WTC11 (cell line): ENCODE measurements around the gene PCDH9. TPM values are rescaled to one million over a fixed set of nuclear protein-coding genes. Genes with fewer than 3 reads are reported as not detected.

Experiments
- ATAC-seq: fragments of 200-7000 bp; cut with Tn5 transposase; 2 replicates; pipeline ENCODE4 v1.10.0; 2021; ENCODE audit warnings: mild to moderate bottlenecking, moderate library complexity
- CTCF ChIA-PET: fragments of 300-600 bp; sonication (Branson Sonifier 250); formaldehyde crosslinking; loops from one replicate; lab custom pipeline; 2021; ENCODE audit warnings: antibody characterized with exemption; lab: Charles Lee
- POLR2A ChIA-PET: fragments of 350-600 bp; sonication (Branson Sonifier 250); formaldehyde crosslinking; loops from one replicate; lab custom pipeline; 2021; ENCODE audit warnings: antibody characterized with exemption; lab: Charles Lee
- DNase-seq: peaks from one replicate; pipeline ENCODE4 v3.0.0; 2021; ENCODE audit warnings: low spot score
- H3K27ac Mint-ChIP-seq: 2 replicates; pipeline ENCODE4 v1.8.0; 2021; ENCODE audit warnings: mixed read lengths
- H3K27me3 Mint-ChIP-seq: 2 replicates; pipeline ENCODE4 v1.8.0; 2021; ENCODE audit warnings: low read depth, mild to moderate bottlenecking, moderate library complexity, mixed read lengths
- H3K36me3 Mint-ChIP-seq: 2 replicates; pipeline ENCODE4 v1.8.0; 2021; ENCODE audit warnings: mixed read lengths
- H3K4me1 Mint-ChIP-seq: 2 replicates; pipeline ENCODE4 v1.8.0; 2022; ENCODE audit warnings: mixed read lengths
- H3K4me3 Mint-ChIP-seq: 2 replicates; pipeline ENCODE4 v1.8.0; 2021; ENCODE audit warnings: mild to moderate bottlenecking, moderate library complexity, mixed read lengths
- H3K9me3 Mint-ChIP-seq: 2 replicates; pipeline ENCODE4 v1.8.0; 2021; ENCODE audit warnings: mixed read lengths
- CBFB ChIP-seq: sonication (generic); formaldehyde crosslinking; IDR thresholded peaks from 2 replicates; pipeline ENCODE4 v1.8.1; 2022; ENCODE audit warnings: mild to moderate bottlenecking, low read depth, missing genetic modification reagents
- EMX1 ChIP-seq: fragments of 250-450 bp; sonication (Bioruptor Pico); IDR thresholded peaks from 2 replicates; pipeline ENCODE4 v1.8.0; 2021; ENCODE audit warnings: mild to moderate bottlenecking
- KAT7 ChIP-seq: sonication (generic); formaldehyde crosslinking; IDR thresholded peaks from 2 replicates; pipeline ENCODE4 v1.8.1; 2023; ENCODE audit warnings: missing genetic modification reagents, mild to moderate bottlenecking, borderline replicate concordance
- MYBL2 ChIP-seq: sonication (generic); formaldehyde crosslinking; IDR thresholded peaks from 2 replicates; pipeline ENCODE4 v1.8.1; 2023; ENCODE audit warnings: mild to moderate bottlenecking, moderate library complexity, missing genetic modification reagents
- RELA ChIP-seq: sonication (generic); formaldehyde crosslinking; IDR thresholded peaks from 2 replicates; pipeline ENCODE4 v1.8.1; 2022; ENCODE audit warnings: missing genetic modification reagents, mild to moderate bottlenecking, borderline replicate concordance
- SMAD3 ChIP-seq: sonication (generic); formaldehyde crosslinking; IDR thresholded peaks from 2 replicates; pipeline ENCODE4 v1.8.0; 2022; ENCODE audit warnings: missing genetic modification reagents, mild to moderate bottlenecking, borderline replicate concordance
- total RNA-seq: library from RNA; stranded (reverse); gene quantifications from 3 replicates; pipeline ENCODE4 v1.2.3, GENCODE V29; 2021
- TF ChIP-seq, protein P1 (sequence below): sonication (generic); formaldehyde crosslinking; IDR thresholded peaks from 2 replicates; pipeline ENCODE4 v1.8.0; 2023; ENCODE audit warnings: missing genetic modification reagents, mild to moderate bottlenecking, borderline replicate concordance
- TF ChIP-seq, protein P2 (sequence below): sonication (generic); formaldehyde crosslinking; conservative IDR thresholded peaks from 2 replicates; pipeline ENCODE4 v1.8.1; 2022; ENCODE audit warnings: mild to moderate bottlenecking, missing genetic modification reagents
- TF ChIP-seq, protein P3 (sequence below): fragments of 250-450 bp; sonication (Bioruptor Pico); conservative IDR thresholded peaks from 2 replicates; pipeline ENCODE4 v1.9.0; 2021; ENCODE audit warnings: mild to moderate bottlenecking
- TF ChIP-seq, protein P4 (sequence below): fragments of 250-450 bp; sonication (Bioruptor Pico); IDR thresholded peaks from 2 replicates; pipeline ENCODE4 v1.9.0; 2021; ENCODE audit warnings: mild to moderate bottlenecking
- TF ChIP-seq, protein P5 (sequence below): sonication (generic); formaldehyde crosslinking; IDR thresholded peaks from 2 replicates; pipeline ENCODE4 v1.8.1; 2023; ENCODE audit warnings: mild to moderate bottlenecking, missing genetic modification reagents
- TF ChIP-seq, protein P6 (sequence below): sonication (generic); formaldehyde crosslinking; IDR thresholded peaks from 2 replicates; pipeline ENCODE4 v1.8.1; 2023; ENCODE audit warnings: mild to moderate bottlenecking, missing genetic modification reagents

Gene PCDH9
- total RNA-seq, 1 experiment from 2014 or later, result 0.48 TPM

DNA sequence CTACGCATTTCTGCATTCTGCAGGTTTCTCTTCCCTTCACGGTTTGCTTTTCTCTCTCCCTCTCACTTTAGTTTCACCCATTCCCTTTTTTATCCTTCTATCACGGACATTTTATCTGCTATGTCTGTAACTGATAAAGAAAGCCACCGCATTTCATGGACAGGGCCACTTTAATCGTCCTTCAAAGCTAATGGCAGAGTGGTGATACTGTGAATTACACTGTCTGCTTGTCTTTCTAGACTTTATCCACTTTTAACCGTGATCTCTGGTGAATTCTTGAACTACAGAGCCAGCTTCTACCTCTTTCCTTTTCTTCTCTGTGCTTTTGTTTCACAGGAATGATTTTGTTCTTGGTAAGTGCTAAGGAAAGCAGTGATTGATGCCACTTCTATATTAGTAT lies 760.4 kb downstream of the PCDH9 start (continued):
- TF ChIP-seq, protein P1, sequence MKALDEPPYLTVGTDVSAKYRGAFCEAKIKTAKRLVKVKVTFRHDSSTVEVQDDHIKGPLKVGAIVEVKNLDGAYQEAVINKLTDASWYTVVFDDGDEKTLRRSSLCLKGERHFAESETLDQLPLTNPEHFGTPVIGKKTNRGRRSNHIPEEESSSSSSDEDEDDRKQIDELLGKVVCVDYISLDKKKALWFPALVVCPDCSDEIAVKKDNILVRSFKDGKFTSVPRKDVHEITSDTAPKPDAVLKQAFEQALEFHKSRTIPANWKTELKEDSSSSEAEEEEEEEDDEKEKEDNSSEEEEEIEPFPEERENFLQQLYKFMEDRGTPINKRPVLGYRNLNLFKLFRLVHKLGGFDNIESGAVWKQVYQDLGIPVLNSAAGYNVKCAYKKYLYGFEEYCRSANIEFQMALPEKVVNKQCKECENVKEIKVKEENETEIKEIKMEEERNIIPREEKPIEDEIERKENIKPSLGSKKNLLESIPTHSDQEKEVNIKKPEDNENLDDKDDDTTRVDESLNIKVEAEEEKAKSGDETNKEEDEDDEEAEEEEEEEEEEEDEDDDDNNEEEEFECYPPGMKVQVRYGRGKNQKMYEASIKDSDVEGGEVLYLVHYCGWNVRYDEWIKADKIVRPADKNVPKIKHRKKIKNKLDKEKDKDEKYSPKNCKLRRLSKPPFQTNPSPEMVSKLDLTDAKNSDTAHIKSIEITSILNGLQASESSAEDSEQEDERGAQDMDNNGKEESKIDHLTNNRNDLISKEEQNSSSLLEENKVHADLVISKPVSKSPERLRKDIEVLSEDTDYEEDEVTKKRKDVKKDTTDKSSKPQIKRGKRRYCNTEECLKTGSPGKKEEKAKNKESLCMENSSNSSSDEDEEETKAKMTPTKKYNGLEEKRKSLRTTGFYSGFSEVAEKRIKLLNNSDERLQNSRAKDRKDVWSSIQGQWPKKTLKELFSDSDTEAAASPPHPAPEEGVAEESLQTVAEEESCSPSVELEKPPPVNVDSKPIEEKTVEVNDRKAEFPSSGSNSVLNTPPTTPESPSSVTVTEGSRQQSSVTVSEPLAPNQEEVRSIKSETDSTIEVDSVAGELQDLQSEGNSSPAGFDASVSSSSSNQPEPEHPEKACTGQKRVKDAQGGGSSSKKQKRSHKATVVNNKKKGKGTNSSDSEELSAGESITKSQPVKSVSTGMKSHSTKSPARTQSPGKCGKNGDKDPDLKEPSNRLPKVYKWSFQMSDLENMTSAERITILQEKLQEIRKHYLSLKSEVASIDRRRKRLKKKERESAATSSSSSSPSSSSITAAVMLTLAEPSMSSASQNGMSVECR, result no peak
- no peak for TF ChIP-seq SMAD3 (CRISPR knock-in tag)

DNA sequence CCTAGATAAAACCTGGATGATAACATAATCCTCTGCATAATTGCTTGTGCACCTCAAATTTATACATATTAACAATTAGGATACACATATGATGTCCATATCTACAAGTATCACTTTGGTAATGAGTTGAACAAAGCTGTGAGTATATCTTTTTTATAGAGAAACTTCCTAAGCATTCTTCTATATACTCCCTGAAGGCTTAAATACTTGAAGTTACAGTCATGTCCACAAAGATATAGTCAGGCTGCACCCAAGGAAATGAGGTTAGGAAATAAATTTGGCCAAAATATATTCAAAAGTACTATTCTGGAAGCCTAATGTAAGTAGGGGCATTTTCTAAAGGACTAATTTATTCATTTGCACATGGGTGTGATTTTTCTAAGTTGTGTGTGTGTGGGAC lies 761.5 kb downstream of the PCDH9 start:
- CTCF ChIA-PET, result no interaction called here
- H3K4me3 Mint-ChIP-seq, result no peak overlapping the region
- H3K27me3 Mint-ChIP-seq, result no peaks in the 10 kb centered on the region
- H3K27ac Mint-ChIP-seq, result no peak overlapping the region
- no peaks in the 10 kb centered on the region for H3K9me3 Mint-ChIP-seq
- POLR2A ChIA-PET, result no interaction called here
- TF ChIP-seq CBFB (CRISPR knock-in tag) (no peak), RELA (CRISPR knock-in tag) (no peak), EMX1 (CRISPR knock-in tag) (no peak), MYBL2 (CRISPR knock-in tag) (no peak), SMAD3 (CRISPR knock-in tag) (no peak)
- TF ChIP-seq, protein P2, sequence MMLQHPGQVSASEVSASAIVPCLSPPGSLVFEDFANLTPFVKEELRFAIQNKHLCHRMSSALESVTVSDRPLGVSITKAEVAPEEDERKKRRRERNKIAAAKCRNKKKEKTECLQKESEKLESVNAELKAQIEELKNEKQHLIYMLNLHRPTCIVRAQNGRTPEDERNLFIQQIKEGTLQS (CRISPR knock-in tag), result no peak
- TF ChIP-seq, protein P3, sequence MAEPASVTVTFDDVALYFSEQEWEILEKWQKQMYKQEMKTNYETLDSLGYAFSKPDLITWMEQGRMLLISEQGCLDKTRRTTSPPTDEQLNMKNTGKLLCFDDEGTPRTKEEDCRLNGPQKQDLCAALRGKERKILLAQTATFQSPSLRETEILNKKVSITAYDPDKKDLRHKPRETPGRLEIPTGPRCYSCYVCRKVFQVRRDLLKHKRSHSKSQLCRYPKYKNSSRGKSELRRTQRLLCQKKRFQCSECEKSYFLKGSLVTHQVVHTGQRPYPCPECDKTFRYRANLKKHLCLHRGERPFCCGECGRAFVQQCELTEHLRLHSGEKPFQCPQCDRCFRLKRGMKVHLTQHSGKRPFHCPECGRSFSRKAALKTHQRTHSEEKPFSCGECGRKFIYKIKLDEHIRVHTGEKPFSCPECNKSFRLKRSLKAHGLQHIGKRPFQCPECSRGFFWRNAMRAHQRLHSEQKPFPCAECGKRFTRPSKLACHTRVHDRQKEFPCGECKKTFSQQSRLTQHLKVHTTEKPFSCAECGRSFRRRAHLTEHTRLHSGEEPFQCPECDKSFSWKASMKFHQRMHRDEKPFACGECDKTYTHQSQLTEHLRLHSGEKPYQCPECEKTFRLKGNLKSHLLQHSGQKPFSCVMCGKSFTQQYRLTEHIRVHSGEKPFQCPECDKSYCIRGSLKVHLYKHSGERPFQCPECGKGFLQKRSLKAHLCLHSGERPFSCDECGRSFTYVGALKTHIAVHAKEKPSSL (CRISPR knock-in tag), result no peak
- TF ChIP-seq, protein P4, sequence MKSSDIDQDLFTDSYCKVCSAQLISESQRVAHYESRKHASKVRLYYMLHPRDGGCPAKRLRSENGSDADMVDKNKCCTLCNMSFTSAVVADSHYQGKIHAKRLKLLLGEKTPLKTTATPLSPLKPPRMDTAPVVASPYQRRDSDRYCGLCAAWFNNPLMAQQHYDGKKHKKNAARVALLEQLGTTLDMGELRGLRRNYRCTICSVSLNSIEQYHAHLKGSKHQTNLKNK, result no peak
- TF ChIP-seq, protein P5, sequence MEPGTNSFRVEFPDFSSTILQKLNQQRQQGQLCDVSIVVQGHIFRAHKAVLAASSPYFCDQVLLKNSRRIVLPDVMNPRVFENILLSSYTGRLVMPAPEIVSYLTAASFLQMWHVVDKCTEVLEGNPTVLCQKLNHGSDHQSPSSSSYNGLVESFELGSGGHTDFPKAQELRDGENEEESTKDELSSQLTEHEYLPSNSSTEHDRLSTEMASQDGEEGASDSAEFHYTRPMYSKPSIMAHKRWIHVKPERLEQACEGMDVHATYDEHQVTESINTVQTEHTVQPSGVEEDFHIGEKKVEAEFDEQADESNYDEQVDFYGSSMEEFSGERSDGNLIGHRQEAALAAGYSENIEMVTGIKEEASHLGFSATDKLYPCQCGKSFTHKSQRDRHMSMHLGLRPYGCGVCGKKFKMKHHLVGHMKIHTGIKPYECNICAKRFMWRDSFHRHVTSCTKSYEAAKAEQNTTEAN (CRISPR knock-in tag), result no peak
- TF ChIP-seq, protein P6, sequence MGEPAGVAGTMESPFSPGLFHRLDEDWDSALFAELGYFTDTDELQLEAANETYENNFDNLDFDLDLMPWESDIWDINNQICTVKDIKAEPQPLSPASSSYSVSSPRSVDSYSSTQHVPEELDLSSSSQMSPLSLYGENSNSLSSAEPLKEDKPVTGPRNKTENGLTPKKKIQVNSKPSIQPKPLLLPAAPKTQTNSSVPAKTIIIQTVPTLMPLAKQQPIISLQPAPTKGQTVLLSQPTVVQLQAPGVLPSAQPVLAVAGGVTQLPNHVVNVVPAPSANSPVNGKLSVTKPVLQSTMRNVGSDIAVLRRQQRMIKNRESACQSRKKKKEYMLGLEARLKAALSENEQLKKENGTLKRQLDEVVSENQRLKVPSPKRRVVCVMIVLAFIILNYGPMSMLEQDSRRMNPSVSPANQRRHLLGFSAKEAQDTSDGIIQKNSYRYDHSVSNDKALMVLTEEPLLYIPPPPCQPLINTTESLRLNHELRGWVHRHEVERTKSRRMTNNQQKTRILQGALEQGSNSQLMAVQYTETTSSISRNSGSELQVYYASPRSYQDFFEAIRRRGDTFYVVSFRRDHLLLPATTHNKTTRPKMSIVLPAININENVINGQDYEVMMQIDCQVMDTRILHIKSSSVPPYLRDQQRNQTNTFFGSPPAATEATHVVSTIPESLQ (CRISPR knock-in tag), result no peak
- TF ChIP-seq, all 79 proteins: peak for 0
- no peaks in the 10 kb centered on the region for H3K4me1 Mint-ChIP-seq
- DNase-seq (no peak), ATAC-seq (no peak)
- H3K36me3 Mint-ChIP-seq, result no peaks in the 10 kb centered on the region

DNA sequence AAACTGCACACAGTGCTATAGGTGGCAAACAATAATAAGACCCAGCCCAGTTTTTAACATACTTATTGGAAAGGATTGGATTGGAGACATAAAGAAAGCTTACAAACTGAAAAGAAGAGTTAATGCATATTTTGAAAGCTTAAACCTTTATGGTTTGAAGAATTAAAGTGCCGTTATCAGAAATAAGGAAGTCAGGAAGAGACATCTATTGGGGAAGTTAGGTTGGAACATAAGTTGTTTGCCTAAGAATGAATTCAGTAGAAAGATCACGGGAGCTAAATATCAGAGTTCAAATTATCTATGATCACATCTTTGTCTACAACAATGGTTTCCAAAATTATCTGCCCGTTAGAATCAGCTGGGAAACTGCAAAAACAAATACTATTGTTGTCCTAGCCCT lies 767.9 kb downstream of the PCDH9 start:
- ChIA-PET POLR2A (no interaction called here), CTCF (no interaction called here)
- no peak for ATAC-seq
- no peak for DNase-seq
- H3K27ac Mint-ChIP-seq, result no peak overlapping the region
- H3K4me3 Mint-ChIP-seq, result no peak overlapping the region
- H3K36me3 Mint-ChIP-seq, result no peaks in the 10 kb centered on the region
- no peaks in the 10 kb centered on the region for H3K27me3 Mint-ChIP-seq
- no peak for TF ChIP-seq KAT7 (CRISPR knock-in tag)
- TF ChIP-seq, protein P3 (CRISPR knock-in tag), result no peak
- peaks cover 7% of the 10 kb centered on the region; the same call in 1 of the 2 replicates for H3K4me1 Mint-ChIP-seq
- no peaks in the 10 kb centered on the region for H3K9me3 Mint-ChIP-seq
